SJSA1 (cell line): ENCODE data around the gene GPATCH2. TPM values are rescaled to one million over a fixed set of nuclear protein-coding genes. Genes with fewer than 3 reads are reported as not detected.
A peak's percentile ranks its signal among the peaks of the same experiment; 100 is the strongest.

Experiments
- DNase-seq, 2 experiments: peaks; one replicate each; pipeline ENCODE4 v3.0.0-alpha.2; 2015 to 2020; ENCODE audit warnings: low spot score in 2 of 2, low read depth in 1 of 2
- H3K27ac ChIP-seq: fragments of 250-450 bp; sonication (Bioruptor Pico); 2 replicates; pipeline ENCODE4 v1.5.1; 2020; ENCODE audit warnings: mild to moderate bottlenecking, moderate library complexity
- H3K27me3 ChIP-seq: fragments of 250-450 bp; sonication (Bioruptor Pico); replicated peaks from 2 replicates; pipeline ENCODE4 v1.5.1; 2020; ENCODE audit warnings: mild to moderate bottlenecking, moderate library complexity
- H3K36me3 ChIP-seq: fragments of 250-450 bp; sonication (Bioruptor Pico); 2 replicates; pipeline ENCODE4 v1.5.1; 2020; ENCODE audit warnings: mild to moderate bottlenecking
- H3K4me1 ChIP-seq: fragments of 250-450 bp; sonication (Bioruptor Pico); replicated peaks from 2 replicates; pipeline ENCODE4 v1.6.1; 2021; ENCODE audit warnings: mild to moderate bottlenecking
- H3K4me3 ChIP-seq: fragments of 250-450 bp; sonication (Bioruptor Pico); 2 replicates; pipeline ENCODE4 v1.5.1; 2020; ENCODE audit warnings: mild to moderate bottlenecking
- H3K9me3 ChIP-seq: fragments of 250-450 bp; sonication (Bioruptor Pico); replicated peaks from 2 replicates; pipeline ENCODE4 v1.5.1; 2020; ENCODE audit warnings: mild to moderate bottlenecking
- total RNA-seq: library from RNA; depleted of rRNA; stranded (reverse); fragments of >200 nt; shearing (Covaris generic); gene quantifications from 2 replicates; pipeline ENCODE4 v1.2.3, GENCODE V29; 2014

GPATCH2 gene
- total RNA-seq, 1 experiment from 2014 or later, result 15.3 TPM

DNA sequence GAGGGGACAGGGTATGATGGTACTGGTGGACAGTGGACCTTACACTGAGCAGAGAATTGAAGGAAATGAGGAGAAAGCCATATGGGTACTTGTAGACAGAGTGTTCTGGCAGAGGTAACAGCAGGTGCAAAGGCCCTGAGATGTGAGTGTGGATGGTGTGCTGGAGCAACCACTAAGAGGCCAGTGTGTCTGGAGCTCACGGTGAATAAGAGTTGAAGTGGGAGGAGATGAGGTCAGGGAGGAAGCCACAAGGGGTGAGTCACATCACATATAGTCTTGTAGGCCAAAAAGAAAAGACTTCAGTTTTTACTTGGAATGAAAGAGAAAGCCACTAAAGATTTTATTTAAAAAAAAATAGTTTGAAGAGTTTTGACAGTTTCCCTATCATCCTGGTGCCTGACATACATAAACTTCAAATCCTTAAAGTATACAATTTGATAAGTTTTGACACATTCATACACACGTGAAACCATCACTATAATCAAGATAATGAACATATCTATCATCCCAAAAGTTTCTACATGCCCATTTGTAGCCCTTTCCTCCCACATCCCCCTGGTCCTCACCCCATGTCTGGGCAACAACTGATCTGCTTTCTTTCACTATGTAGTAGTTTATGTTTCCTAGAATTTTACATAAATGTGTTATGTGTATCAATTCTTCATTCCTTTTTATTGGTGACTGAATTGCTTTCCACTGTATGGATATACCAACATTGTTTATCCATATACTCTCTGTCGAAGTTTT lies 148.4 kb downstream of the GPATCH2 start:
- Histone ChIP-seq H3K27me3 (no peaks in the 10 kb centered on the region), H3K4me3 (no peak overlapping the region), H3K36me3 (no peaks in the 10 kb centered on the region; the same call in 1 of the 2 replicates), H3K27ac (no peak overlapping the region), H3K4me1 (0 out of 2 replicates have a peak, but pooled peaks cover 3% of the 10 kb centered on the region), H3K9me3 (no peaks in the 10 kb centered on the region)
- DNase-seq, result peak; percentile 25 to 48

DNA sequence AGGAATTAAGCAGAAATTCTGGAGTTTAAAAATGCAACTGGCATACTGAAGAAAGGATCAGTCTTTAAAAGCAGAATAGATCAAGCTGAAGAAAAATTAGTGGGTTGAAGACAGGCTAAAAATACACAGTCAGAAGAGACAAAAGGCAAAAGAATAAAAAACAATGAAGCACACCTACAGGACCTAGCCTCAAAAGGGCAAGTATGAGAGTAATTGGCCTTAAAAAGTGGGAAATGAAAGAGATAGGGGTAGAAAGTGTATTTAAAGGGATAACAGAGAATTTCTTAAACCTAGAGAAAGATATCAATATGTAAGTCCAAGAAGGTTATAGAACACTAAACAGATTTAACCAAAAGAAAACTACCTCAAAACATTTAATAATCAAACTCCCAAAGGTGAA lies 152.4 kb downstream of the GPATCH2 start:
- Histone ChIP-seq H3K36me3 (no peaks in the 10 kb centered on the region), H3K4me3 (no peak overlapping the region), H3K27ac (no peak overlapping the region), H3K4me1 (0 out of 2 replicates have a peak, but pooled peaks cover 3% of the 10 kb centered on the region), H3K9me3 (no peaks in the 10 kb centered on the region), H3K27me3 (no peaks in the 10 kb centered on the region)
- DNase-seq, result no peak

DNA sequence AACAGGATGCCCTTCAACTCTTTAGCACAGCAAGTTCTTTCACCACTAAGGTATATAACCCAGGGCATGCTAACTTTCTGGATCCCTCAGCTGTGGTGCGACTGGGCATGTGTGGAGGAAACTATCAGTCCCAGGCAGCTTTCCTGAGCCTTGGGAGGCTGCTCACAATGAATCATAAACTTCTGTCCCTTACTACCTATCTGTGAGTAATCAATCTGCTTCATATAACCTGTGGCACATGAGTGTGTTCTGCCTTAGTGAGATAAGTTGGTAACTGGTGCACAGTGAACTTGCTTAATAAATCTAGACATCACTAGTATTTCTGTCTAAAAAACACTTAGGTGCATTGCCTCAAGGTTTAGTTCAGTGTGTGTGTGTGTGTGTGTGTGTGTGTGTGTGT lies 158.0 kb downstream of the GPATCH2 start:
- H3K4me3 ChIP-seq, result no peak overlapping the region
- no peak for DNase-seq
- H3K9me3 ChIP-seq, result no peaks in the 10 kb centered on the region
- no peak overlapping the region for H3K27ac ChIP-seq
- H3K4me1 ChIP-seq, result no peaks in the 10 kb centered on the region
- H3K27me3 ChIP-seq, result no peaks in the 10 kb centered on the region
- no peaks in the 10 kb centered on the region for H3K36me3 ChIP-seq

DNA sequence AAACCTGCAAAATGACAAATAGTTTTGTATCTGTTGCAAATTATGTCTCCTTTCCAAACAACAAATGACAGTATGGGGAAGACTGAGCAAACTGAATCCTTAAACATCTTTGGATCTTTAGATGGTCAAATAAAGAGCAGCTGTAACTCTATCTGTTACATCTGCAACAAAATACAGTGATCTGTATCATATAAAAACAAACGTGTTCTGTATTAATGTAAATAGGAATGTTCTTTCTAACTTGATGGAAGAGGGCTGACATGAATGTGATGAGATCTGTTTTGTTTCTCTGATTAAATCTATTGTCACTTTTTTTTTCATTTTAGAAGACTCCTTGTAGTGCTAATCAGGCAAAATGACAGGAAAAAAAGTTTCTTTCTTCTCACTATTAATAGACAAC lies 159.5 kb downstream of the GPATCH2 start:
- Histone ChIP-seq H3K4me3 (no peak overlapping the region), H3K27me3 (no peaks in the 10 kb centered on the region), H3K9me3 (no peaks in the 10 kb centered on the region), H3K36me3 (no peaks in the 10 kb centered on the region), H3K4me1 (no peaks in the 10 kb centered on the region), H3K27ac (no peak overlapping the region)
- DNase-seq, result no peak

DNA sequence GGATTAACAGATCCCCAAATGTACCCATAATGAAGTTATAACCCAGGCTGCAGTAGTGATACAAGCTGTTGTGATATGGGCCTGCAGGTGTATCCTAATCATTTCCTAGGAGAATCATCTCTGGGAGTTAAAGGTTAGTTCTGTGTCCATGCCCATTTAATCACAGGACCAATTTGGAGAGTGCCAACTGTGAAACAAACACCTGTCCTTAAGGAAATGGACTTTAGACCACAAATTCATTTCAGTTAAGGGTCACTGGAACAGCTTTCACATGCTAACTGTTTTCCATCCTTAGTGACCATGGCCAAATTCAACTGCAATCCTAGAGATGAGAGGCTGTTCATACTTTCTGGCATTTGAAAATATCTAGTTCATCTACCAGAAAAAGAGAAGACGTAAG lies 160.9 kb downstream of the GPATCH2 start:
- H3K27ac ChIP-seq, result no peak overlapping the region
- H3K4me1 ChIP-seq, result no peaks in the 10 kb centered on the region
- no peaks in the 10 kb centered on the region for H3K36me3 ChIP-seq
- no peaks in the 10 kb centered on the region for H3K27me3 ChIP-seq
- no peaks in the 10 kb centered on the region; the same call in 1 of the 2 replicates for H3K9me3 ChIP-seq
- no peak for DNase-seq
- no peak overlapping the region for H3K4me3 ChIP-seq

DNA sequence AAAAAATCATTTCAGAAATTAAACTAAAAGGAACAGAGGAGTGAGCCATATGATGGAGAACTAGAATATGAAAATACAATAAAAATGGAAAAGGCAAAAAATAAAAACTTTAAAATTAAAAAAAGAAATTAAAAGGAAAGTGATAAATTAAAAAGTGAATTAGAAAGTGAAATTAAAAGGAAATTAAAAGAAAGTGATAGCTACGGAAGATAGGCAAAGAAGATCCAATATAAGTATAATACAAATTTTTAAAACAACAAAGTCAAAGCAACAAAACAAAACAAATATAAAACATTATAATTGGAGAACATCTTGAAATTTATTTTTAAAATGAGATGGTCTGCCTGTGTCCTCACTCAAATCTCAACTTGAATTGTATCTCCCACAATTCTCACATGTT lies 165.8 kb downstream of the GPATCH2 start:
- H3K4me1 ChIP-seq, result no peaks in the 10 kb centered on the region
- no peaks in the 10 kb centered on the region for H3K36me3 ChIP-seq
- H3K27me3 ChIP-seq, result no peaks in the 10 kb centered on the region
- H3K4me3 ChIP-seq, result no peak overlapping the region
- no peak overlapping the region for H3K27ac ChIP-seq
- no peaks in the 10 kb centered on the region; the same call in 1 of the 2 replicates for H3K9me3 ChIP-seq
- DNase-seq, result no peak

DNA sequence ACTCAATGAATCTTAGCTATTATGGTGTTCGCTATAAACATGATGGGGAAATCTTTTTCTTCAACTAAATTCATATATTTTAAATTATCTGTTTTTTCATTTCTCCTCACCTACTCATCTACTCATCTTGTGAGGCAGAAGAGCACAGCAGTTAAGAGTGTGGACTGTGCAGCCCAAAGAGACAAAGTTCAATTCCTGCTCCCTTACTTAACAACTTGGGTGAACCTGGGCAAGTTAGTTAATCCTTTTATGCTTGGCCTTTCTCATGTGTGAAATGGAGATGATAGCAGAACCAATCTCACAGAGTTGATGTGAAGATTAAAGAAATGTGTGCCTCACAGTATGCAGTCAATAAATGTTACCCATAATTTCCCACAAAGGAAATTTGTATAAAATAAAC lies 168.2 kb downstream of the GPATCH2 start:
- H3K27me3 ChIP-seq, result no peaks in the 10 kb centered on the region
- H3K4me3 ChIP-seq, result no peak overlapping the region
- no peak overlapping the region for H3K27ac ChIP-seq
- H3K9me3 ChIP-seq, result no peaks in the 10 kb centered on the region; the same call in 1 of the 2 replicates
- no peak for DNase-seq
- H3K4me1 ChIP-seq, result no peaks in the 10 kb centered on the region
- no peaks in the 10 kb centered on the region for H3K36me3 ChIP-seq

DNA sequence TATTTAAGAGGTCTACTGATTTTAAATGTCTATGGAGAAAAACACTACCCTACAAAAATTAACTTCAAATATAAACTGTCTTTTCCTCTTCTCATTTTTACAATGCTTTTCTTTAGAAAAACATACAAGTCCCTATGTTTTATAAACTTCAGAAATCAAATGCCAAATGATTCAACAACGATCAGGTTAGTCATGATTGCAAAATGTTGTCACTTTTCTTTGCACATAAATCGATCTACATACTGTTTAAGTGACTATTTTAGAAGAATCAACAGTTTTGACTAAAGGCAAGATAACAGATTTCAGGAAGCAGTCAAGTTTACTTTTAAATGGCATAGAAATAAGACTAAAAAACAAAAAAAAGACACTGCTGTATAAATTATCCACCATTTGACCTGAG lies 168.7 kb downstream of the GPATCH2 start:
- no peaks in the 10 kb centered on the region for H3K27me3 ChIP-seq
- H3K4me1 ChIP-seq, result no peaks in the 10 kb centered on the region
- no peaks in the 10 kb centered on the region for H3K36me3 ChIP-seq
- H3K27ac ChIP-seq, result no peak overlapping the region
- DNase-seq, result no peak
- no peaks in the 10 kb centered on the region; the same call in 1 of the 2 replicates for H3K9me3 ChIP-seq
- no peak overlapping the region for H3K4me3 ChIP-seq

DNA sequence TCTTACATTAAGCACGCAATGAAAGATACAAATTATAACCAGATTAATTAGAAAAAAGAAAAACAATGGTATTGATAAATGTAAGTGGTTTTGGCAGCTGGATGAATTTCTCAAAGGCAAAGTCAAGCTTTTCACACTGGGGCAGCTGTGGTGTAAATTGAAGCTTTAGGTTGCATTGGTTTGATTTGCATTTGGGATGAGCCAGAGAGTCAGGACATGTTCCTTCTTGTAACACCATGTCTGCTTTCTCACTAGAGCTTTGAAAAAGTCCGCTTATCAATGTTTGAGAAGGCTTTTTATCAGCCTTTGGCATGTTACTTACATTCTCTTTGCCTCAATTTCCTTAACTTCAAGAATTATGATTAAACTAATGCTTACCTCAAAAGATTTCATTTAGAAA lies 173.9 kb downstream of the GPATCH2 start:
- no peak overlapping the region for H3K4me3 ChIP-seq
- H3K27me3 ChIP-seq, result no peaks in the 10 kb centered on the region
- no peaks in the 10 kb centered on the region for H3K9me3 ChIP-seq
- H3K36me3 ChIP-seq, result no peaks in the 10 kb centered on the region
- no peaks in the 10 kb centered on the region for H3K4me1 ChIP-seq
- DNase-seq, result no peak
- no peak overlapping the region for H3K27ac ChIP-seq

DNA sequence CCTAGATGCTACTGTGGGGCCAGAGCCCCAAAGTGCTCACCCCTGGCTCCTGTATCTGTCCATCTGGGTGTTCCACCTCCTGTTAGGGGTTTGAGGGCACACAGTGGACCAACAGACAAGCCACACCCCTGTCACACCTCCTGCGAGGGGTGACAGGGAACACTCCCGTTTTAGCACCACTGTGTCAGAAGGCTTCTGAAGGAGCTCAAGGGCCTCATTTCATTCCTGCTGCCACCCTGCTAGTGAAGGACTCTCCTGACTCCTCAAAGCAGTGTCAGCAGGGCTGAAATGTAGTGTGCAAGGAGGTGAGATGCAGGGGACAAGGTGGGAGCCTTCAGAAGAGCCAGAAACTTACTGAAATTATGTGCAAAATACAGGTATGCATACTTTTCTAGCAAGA lies 174.6 kb downstream of the GPATCH2 start:
- Histone ChIP-seq H3K4me3 (no peak overlapping the region), H3K4me1 (no peaks in the 10 kb centered on the region), H3K27me3 (no peaks in the 10 kb centered on the region), H3K9me3 (no peaks in the 10 kb centered on the region), H3K27ac (no peak overlapping the region), H3K36me3 (no peaks in the 10 kb centered on the region)
- DNase-seq, result no peak

DNA sequence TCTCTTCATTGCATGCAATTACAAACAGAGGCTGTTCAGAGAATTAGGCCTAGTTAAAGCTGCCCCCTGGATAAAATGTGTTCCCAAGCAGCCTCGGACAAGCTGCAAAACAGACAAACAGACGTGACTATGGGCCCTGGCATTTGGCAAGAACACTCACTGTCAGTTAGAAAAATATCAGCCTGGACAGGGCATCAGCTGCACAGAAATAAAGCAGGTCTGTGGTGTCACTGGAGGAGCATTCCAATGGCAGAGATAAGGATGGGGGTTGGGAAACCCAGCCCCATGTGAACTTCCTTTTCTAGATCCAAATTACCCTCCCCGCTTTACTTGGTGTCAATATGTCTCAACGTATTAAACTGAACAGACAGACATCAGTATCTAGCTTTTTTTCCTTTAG lies 177.1 kb downstream of the GPATCH2 start:
- no peak for DNase-seq
- no peaks in the 10 kb centered on the region for H3K27me3 ChIP-seq
- no peak overlapping the region for H3K27ac ChIP-seq
- no peaks in the 10 kb centered on the region for H3K9me3 ChIP-seq
- no peak overlapping the region for H3K4me3 ChIP-seq
- no peaks in the 10 kb centered on the region for H3K36me3 ChIP-seq
- no peaks in the 10 kb centered on the region for H3K4me1 ChIP-seq

DNA sequence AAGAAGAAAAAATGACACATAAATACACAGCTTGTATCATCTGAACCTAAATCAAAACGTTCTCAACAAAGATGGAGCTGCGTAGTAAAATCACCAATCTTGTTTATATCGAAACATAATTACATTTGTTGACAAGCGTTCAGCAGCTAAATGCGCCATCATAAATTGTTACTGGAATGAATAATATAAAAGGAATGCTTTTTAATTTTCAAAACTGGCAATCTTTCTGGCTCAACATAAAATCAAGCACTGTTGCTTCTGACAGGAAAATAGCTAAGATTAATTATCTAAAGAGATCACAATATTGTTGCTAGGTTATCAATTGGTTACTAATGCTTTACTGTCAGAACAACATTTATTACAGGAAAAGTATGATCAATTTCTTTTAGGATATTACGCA lies 181.5 kb downstream of the GPATCH2 start:
- Histone ChIP-seq H3K27me3 (no peaks in the 10 kb centered on the region), H3K4me3 (no peak overlapping the region), H3K4me1 (no peaks in the 10 kb centered on the region), H3K27ac (no peak overlapping the region), H3K36me3 (no peaks in the 10 kb centered on the region), H3K9me3 (no peaks in the 10 kb centered on the region)
- no peak for DNase-seq

DNA sequence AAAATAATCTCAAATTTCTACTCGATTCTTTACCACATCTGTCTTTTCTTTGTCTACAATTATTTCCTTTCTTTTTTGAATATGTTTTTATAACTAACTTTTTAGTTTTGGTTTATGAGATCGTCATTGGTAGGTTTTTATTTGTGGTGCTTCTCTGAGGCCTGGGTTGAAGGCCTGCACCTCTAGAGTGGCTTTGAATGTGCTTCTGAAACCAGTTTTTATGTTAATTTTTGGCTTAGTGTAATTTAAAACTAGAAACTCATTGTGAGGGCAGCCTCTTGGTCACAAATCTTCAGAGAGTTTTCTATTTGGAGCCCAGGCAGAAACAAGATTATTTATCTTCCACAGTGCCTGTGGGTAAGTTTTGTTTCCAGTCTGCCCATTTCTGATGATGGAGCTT lies 187.0 kb downstream of the GPATCH2 start:
- Histone ChIP-seq H3K4me1 (no peaks in the 10 kb centered on the region), H3K27ac (no peak overlapping the region), H3K36me3 (no peaks in the 10 kb centered on the region), H3K27me3 (no peaks in the 10 kb centered on the region), H3K9me3 (no peaks in the 10 kb centered on the region), H3K4me3 (no peak overlapping the region)
- DNase-seq, result no peak

DNA sequence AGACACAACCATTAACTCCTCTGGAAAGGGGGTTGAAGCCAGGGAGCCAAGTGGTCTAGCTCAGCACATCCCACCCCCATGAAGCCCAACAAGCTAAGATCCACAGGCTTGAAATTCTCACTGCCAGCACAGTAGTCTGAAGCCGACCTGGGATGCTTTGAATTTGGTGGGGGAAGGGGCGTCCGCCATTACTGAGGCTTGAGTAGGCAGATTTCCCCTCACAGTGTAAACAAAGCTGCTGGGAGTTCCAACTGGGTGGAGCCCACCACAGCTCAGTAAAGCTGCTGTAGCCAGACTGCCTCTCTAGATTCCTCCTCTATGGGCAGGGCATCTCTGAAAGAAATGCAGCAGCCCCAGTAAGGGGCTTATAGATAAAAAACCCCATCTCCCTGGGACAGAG lies 193.5 kb downstream of the GPATCH2 start:
- Histone ChIP-seq H3K36me3 (no peaks in the 10 kb centered on the region; the same call in 1 of the 2 replicates), H3K4me3 (no peak overlapping the region), H3K9me3 (no peaks in the 10 kb centered on the region), H3K27ac (no peak overlapping the region), H3K4me1 (no peaks in the 10 kb centered on the region), H3K27me3 (no peaks in the 10 kb centered on the region)
- DNase-seq, result no peak

DNA sequence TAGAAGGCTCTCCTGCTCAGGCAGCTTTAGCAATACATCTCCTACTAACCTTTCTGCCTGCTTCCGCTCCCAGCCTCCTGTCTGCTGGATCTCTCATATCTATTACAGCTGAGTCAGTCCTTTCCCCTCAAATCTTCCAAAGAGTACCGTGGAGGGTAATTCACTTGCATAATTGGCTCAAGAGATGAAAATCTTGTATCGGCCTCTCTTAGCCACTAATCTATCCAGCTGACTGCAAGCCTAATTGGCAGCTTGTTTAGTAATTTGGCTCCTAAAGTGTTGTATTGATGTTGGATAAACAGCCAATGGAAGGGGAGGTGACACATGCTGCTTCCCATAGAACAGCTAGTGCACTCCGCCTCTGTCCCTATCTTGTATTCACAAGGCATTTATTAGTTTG lies 195.7 kb downstream of the GPATCH2 start:
- DNase-seq, result no peak
- H3K27ac ChIP-seq, result no peak overlapping the region
- no peaks in the 10 kb centered on the region for H3K27me3 ChIP-seq
- no peak overlapping the region for H3K4me3 ChIP-seq
- H3K9me3 ChIP-seq, result no peaks in the 10 kb centered on the region
- H3K4me1 ChIP-seq, result no peaks in the 10 kb centered on the region
- no peaks in the 10 kb centered on the region; the same call in 1 of the 2 replicates for H3K36me3 ChIP-seq
